GM23338 (cell line): ENCODE measurements around the gene CPNE5. TPM values are rescaled to one million over a fixed set of nuclear protein-coding genes. Genes with fewer than 3 reads are reported as not detected.

Source experiments
- ATAC-seq: fragments of 200-7000 bp; cut with Tn5 transposase; 3 replicates; pipeline ENCODE4 v1.9.1; 2020
- DNase-seq: peaks from one replicate; pipeline ENCODE4 v3.0.0-alpha.2; 2015; ENCODE audit warnings: low spot score
- H2AFZ ChIP-seq: fragments of 200-600 bp; sonication (generic); 2 replicates; pipeline ENCODE4 v1.8.0; 2016; ENCODE audit warnings: antibody characterized with exemption, mild to moderate bottlenecking, moderate library complexity
- H3F3A ChIP-seq: fragments of 200-600 bp; sonication (generic); replicated peaks from 2 replicates; pipeline ENCODE4 v1.8.0; 2017; ENCODE audit warnings: antibody characterized with exemption, mixed run types, low read depth
- H3K27ac ChIP-seq: fragments of 200-600 bp; sonication (generic); 2 replicates; pipeline ENCODE4 v1.6.1; 2016; ENCODE audit warnings: low read depth
- H3K27me3 ChIP-seq: fragments of 200-600 bp; sonication (generic); 2 replicates; pipeline ENCODE4 v1.8.0; 2016; ENCODE audit warnings: mild to moderate bottlenecking, mixed run types, moderate library complexity; ENCODE audit not compliant: insufficient read depth
- H3K36me3 ChIP-seq: fragments of 200-600 bp; sonication (generic); 2 replicates; pipeline ENCODE4 v1.8.0; 2016; ENCODE audit warnings: mild to moderate bottlenecking; ENCODE audit not compliant: insufficient read depth
- H3K4me1 ChIP-seq: fragments of 200-600 bp; sonication (generic); 2 replicates; pipeline ENCODE4 v1.8.0; 2016; ENCODE audit warnings: mild to moderate bottlenecking, moderate library complexity; ENCODE audit not compliant: insufficient read depth
- H3K4me2 ChIP-seq: fragments of 200-600 bp; sonication (generic); 2 replicates; pipeline ENCODE4 v1.7.1; 2017; ENCODE audit warnings: mixed run types
- H3K4me3 ChIP-seq: fragments of 200-600 bp; sonication (generic); 2 replicates; pipeline ENCODE4 v1.6.1; 2016; ENCODE audit warnings: mixed run types
- H3K79me2 ChIP-seq: fragments of 200-600 bp; sonication (generic); replicated peaks from 2 replicates; pipeline ENCODE4 v1.8.0; 2017; ENCODE audit warnings: mild to moderate bottlenecking; ENCODE audit not compliant: insufficient read depth
- H3K9me2 ChIP-seq: fragments of 200-600 bp; sonication (generic); 2 replicates; pipeline ENCODE4 v1.8.0; 2017; ENCODE audit not compliant: insufficient read depth
- H4K20me1 ChIP-seq: fragments of 200-600 bp; sonication (generic); replicated peaks from 2 replicates; pipeline ENCODE4 v1.8.0; 2017; ENCODE audit warnings: mild to moderate bottlenecking; ENCODE audit not compliant: insufficient read depth
- H3K27ac Mint-ChIP-seq: 2 replicates; pipeline ENCODE4 v1.8.0; 2020; ENCODE audit warnings: inconsistent platforms, mild to moderate bottlenecking, moderate library complexity, mixed read lengths
- H3K27me3 Mint-ChIP-seq: 3 replicates; pipeline ENCODE4 v1.8.0; 2022; ENCODE audit warnings: low read depth, mild to moderate bottlenecking, moderate library complexity, mixed read lengths, inconsistent platforms; ENCODE audit not compliant: insufficient read depth, poor library complexity
- H3K36me3 Mint-ChIP-seq: 3 replicates; pipeline ENCODE4 v1.8.0; 2021; ENCODE audit warnings: low read depth, mild to moderate bottlenecking, inconsistent platforms, moderate library complexity, mixed read lengths
- H3K4me1 Mint-ChIP-seq: 3 replicates; pipeline ENCODE4 v1.8.0; 2020; ENCODE audit warnings: mild to moderate bottlenecking, inconsistent platforms, mixed read lengths
- H3K4me3 Mint-ChIP-seq: 3 replicates; pipeline ENCODE4 v1.8.0; 2021; ENCODE audit warnings: moderate library complexity, mild to moderate bottlenecking, inconsistent platforms, mixed read lengths
- H3K9me3 Mint-ChIP-seq: 3 replicates; pipeline ENCODE4 v1.8.0; 2020; ENCODE audit warnings: moderate library complexity, mild to moderate bottlenecking, inconsistent platforms, mixed read lengths
- CTCF ChIP-seq, 2 experiments: fragments of 200-600 bp in 1 of 2; sonication (generic) in 1 of 2; conservative IDR thresholded peaks; 2 replicates each; pipeline versions ENCODE4 v1.5.1 to v1.6.1; 2016 to 2017; ENCODE audit warnings: antibody characterized with exemption in 2 of 2, low read depth in 2 of 2, mild to moderate bottlenecking in 2 of 2, moderate library complexity in 1 of 2
- EZH2 ChIP-seq: fragments of 200-600 bp; sonication (generic); IDR thresholded peaks from one replicate; pipeline ENCODE4 v1.8.0; 2017; ENCODE audit warnings: antibody characterized with exemption, mild to moderate bottlenecking, low read depth; ENCODE audit not compliant: unreplicated experiment
- EZH2phosphoT487 ChIP-seq: fragments of 200-600 bp; sonication (generic); IDR thresholded peaks from one replicate; pipeline ENCODE4 v1.8.1; 2018; ENCODE audit warnings: antibody characterized with exemption; ENCODE audit not compliant: unreplicated experiment
- JUNB ChIP-seq: IDR thresholded peaks from one replicate; pipeline ENCODE4 v1.6.1; 2016; ENCODE audit warnings: antibody characterized with exemption; ENCODE audit not compliant: unreplicated experiment
- NANOG ChIP-seq: IDR thresholded peaks from 2 replicates; pipeline ENCODE4 v1.6.1; 2016; ENCODE audit warnings: antibody characterized with exemption, borderline replicate concordance
- POLR2AphosphoS5 ChIP-seq: IDR thresholded peaks from 2 replicates; pipeline ENCODE4 v1.6.1; 2016; ENCODE audit warnings: antibody characterized with exemption, low read depth
- STAT1 ChIP-seq: IDR thresholded peaks from one replicate; pipeline ENCODE4 v1.6.1; 2016; ENCODE audit warnings: antibody characterized with exemption; ENCODE audit not compliant: unreplicated experiment
- ZNF114 ChIP-seq: fragments of 250-450 bp; sonication (Bioruptor Pico); IDR thresholded peaks from 2 replicates; pipeline ENCODE4 v1.5.0; 2020; ENCODE audit warnings: mild to moderate bottlenecking, moderate library complexity
- ZNF331 ChIP-seq: fragments of 250-450 bp; sonication (Bioruptor Pico); IDR thresholded peaks from 2 replicates; pipeline ENCODE4 v1.5.0; 2020; ENCODE audit warnings: low read depth, mild to moderate bottlenecking, moderate library complexity
- polyA plus RNA-seq: library from polyadenylated mRNA; unstranded; fragments of >200 nt; fragmentation: Nextera tagmentation; extraction: Ambion mirVana; gene quantifications from 2 replicates; pipeline ENCODE4 v1.2.1, GENCODE V29; 2016
- total RNA-seq: library from RNA; depleted of rRNA; stranded (reverse); fragments of >200 nt; shearing (Covaris generic); gene quantifications from 2 replicates; pipeline ENCODE4 v1.2.3, GENCODE V29; 2014
- TF ChIP-seq, protein P1 (sequence below): IDR thresholded peaks from 2 replicates; pipeline ENCODE4 v1.6.1; 2016; ENCODE audit warnings: antibody characterized with exemption
- TF ChIP-seq, protein P2 (sequence below): fragments of 250-450 bp; sonication (Bioruptor Pico); IDR thresholded peaks from 2 replicates; pipeline ENCODE4 v1.5.0; 2020; ENCODE audit warnings: mild to moderate bottlenecking, moderate library complexity
- TF ChIP-seq, protein P3 (sequence below): IDR thresholded peaks from one replicate; pipeline ENCODE4 v1.6.1; 2018; ENCODE audit warnings: antibody characterized with exemption; ENCODE audit not compliant: unreplicated experiment

The CPNE5 gene
- total and polyA plus RNA-seq, 2 experiments from 2014 or later: 0.14 to 0.42 TPM

DNA sequence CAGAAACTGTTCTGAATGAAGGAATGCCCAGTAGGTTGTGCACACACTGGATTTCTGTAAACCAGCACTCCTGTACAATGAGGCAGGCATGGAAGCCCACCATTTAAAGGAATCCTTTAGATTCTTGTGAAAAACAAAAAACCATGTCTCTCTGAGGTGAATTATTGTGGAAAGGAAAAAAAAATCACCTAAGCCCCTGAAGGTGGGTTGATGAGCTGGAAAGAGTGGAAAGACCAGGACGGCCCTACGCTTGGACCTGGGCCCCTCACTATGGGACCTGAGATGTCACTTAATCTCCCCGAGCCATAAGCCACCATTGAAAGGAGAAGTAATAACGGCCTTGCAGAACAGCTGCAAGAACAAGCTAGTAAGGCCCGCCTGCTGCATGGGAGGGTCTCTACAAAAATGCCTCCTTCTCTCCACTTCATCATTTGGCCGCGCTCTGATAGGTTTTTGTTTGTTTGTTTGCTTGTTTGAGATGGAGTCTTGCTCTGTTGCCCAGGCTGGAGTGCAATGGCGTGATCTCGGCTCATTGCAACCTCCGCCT, 72.8 kb downstream of the CPNE5 start:
- Mint-ChIP-seq H3K27me3 (peaks cover 14% of the 10 kb centered on the region), H3K27ac (no peak overlapping the region; the same call in 1 of the 2 replicates), H3K4me1 (peaks cover 21% of the 10 kb centered on the region), H3K9me3 (no peaks in the 10 kb centered on the region), H3K4me3 (no peak overlapping the region), H3K36me3 (no peaks in the 10 kb centered on the region)
- Histone ChIP-seq H3K27ac (no peak overlapping the region), H3K4me2 (no peak overlapping the region), H2AFZ (no peak overlapping the region; the same call in 1 of the 2 replicates), H3F3A (no peaks in the 10 kb centered on the region), H3K79me2 (no peaks in the 10 kb centered on the region), H3K9me2 (no peaks in the 10 kb centered on the region), H3K4me1 (peaks cover 3% of the 10 kb centered on the region; the same call in 1 of the 2 replicates), H3K4me3 (no peak overlapping the region), H3K36me3 (no peaks in the 10 kb centered on the region), H4K20me1 (no peaks in the 10 kb centered on the region), H3K27me3 (no peaks in the 10 kb centered on the region)
- DNase-seq (no peak), ATAC-seq (no peak)
- TF ChIP-seq JUNB (no peak), ZNF331 (CRISPR knock-in tag) (no peak), EZH2phosphoT487 (no peak), NANOG (no peak), EZH2 (no peak), ZNF114 (CRISPR knock-in tag) (no peak), STAT1 (no peak), CTCF (conservative IDR thresholded peaks at IDR 0.05; ENCODE audit: low read depth in 2 of 2) (no peak), POLR2AphosphoS5 (no peak)
- TF ChIP-seq, protein P1, sequence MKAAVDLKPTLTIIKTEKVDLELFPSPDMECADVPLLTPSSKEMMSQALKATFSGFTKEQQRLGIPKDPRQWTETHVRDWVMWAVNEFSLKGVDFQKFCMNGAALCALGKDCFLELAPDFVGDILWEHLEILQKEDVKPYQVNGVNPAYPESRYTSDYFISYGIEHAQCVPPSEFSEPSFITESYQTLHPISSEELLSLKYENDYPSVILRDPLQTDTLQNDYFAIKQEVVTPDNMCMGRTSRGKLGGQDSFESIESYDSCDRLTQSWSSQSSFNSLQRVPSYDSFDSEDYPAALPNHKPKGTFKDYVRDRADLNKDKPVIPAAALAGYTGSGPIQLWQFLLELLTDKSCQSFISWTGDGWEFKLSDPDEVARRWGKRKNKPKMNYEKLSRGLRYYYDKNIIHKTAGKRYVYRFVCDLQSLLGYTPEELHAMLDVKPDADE: no peak
- TF ChIP-seq, protein P2, sequence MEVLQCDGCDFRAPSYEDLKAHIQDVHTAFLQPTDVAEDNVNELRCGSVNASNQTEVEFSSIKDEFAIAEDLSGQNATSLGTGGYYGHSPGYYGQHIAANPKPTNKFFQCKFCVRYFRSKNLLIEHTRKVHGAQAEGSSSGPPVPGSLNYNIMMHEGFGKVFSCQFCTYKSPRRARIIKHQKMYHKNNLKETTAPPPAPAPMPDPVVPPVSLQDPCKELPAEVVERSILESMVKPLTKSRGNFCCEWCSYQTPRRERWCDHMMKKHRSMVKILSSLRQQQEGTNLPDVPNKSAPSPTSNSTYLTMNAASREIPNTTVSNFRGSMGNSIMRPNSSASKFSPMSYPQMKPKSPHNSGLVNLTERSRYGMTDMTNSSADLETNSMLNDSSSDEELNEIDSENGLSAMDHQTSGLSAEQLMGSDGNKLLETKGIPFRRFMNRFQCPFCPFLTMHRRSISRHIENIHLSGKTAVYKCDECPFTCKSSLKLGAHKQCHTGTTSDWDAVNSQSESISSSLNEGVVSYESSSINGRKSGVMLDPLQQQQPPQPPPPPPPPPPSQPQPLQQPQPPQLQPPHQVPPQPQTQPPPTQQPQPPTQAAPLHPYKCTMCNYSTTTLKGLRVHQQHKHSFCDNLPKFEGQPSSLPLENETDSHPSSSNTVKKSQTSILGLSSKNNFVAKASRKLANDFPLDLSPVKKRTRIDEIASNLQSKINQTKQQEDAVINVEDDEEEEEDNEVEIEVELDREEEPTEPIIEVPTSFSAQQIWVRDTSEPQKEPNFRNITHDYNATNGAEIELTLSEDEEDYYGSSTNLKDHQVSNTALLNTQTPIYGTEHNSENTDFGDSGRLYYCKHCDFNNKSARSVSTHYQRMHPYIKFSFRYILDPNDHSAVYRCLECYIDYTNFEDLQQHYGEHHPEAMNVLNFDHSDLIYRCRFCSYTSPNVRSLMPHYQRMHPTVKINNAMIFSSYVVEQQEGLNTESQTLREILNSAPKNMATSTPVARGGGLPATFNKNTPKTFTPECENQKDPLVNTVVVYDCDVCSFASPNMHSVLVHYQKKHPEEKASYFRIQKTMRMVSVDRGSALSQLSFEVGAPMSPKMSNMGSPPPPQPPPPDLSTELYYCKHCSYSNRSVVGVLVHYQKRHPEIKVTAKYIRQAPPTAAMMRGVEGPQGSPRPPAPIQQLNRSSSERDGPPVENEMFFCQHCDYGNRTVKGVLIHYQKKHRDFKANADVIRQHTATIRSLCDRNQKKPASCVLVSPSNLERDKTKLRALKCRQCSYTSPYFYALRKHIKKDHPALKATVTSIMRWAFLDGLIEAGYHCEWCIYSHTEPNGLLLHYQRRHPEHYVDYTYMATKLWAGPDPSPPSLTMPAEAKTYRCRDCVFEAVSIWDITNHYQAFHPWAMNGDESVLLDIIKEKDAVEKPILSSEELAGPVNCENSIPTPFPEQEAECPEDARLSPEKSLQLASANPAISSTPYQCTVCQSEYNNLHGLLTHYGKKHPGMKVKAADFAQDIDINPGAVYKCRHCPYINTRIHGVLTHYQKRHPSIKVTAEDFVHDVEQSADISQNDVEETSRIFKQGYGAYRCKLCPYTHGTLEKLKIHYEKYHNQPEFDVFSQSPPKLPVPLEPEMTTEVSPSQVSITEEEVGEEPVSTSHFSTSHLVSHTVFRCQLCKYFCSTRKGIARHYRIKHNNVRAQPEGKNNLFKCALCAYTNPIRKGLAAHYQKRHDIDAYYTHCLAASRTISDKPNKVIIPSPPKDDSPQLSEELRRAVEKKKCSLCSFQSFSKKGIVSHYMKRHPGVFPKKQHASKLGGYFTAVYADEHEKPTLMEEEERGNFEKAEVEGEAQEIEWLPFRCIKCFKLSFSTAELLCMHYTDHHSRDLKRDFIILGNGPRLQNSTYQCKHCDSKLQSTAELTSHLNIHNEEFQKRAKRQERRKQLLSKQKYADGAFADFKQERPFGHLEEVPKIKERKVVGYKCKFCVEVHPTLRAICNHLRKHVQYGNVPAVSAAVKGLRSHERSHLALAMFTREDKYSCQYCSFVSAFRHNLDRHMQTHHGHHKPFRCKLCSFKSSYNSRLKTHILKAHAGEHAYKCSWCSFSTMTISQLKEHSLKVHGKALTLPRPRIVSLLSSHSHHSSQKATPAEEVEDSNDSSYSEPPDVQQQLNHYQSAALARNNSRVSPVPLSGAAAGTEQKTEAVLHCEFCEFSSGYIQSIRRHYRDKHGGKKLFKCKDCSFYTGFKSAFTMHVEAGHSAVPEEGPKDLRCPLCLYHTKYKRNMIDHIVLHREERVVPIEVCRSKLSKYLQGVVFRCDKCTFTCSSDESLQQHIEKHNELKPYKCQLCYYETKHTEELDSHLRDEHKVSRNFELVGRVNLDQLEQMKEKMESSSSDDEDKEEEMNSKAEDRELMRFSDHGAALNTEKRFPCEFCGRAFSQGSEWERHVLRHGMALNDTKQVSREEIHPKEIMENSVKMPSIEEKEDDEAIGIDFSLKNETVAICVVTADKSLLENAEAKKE: no peak
- TF ChIP-seq, protein P3, sequence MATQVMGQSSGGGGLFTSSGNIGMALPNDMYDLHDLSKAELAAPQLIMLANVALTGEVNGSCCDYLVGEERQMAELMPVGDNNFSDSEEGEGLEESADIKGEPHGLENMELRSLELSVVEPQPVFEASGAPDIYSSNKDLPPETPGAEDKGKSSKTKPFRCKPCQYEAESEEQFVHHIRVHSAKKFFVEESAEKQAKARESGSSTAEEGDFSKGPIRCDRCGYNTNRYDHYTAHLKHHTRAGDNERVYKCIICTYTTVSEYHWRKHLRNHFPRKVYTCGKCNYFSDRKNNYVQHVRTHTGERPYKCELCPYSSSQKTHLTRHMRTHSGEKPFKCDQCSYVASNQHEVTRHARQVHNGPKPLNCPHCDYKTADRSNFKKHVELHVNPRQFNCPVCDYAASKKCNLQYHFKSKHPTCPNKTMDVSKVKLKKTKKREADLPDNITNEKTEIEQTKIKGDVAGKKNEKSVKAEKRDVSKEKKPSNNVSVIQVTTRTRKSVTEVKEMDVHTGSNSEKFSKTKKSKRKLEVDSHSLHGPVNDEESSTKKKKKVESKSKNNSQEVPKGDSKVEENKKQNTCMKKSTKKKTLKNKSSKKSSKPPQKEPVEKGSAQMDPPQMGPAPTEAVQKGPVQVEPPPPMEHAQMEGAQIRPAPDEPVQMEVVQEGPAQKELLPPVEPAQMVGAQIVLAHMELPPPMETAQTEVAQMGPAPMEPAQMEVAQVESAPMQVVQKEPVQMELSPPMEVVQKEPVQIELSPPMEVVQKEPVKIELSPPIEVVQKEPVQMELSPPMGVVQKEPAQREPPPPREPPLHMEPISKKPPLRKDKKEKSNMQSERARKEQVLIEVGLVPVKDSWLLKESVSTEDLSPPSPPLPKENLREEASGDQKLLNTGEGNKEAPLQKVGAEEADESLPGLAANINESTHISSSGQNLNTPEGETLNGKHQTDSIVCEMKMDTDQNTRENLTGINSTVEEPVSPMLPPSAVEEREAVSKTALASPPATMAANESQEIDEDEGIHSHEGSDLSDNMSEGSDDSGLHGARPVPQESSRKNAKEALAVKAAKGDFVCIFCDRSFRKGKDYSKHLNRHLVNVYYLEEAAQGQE: no peak
